HEK293 (cell line): ENCODE measurements around the gene CENPM.
A peak's percentile ranks its signal among the peaks of the same experiment; 100 is the strongest.

Experiments used
- CTCF ChIA-PET: fragments of 350-600 bp; formaldehyde crosslinking; extraction: SDS; loops from one replicate; lab custom pipeline; 2021; ENCODE audit warnings: antibody characterized with exemption; lab: Yijun Ruan, JAX
- POLR2A ChIA-PET: fragments of 300-600 bp; formaldehyde crosslinking; extraction: SDS; loops from one replicate; lab custom pipeline; 2020; ENCODE audit warnings: antibody characterized with exemption, inconsistent platforms; lab: Yijun Ruan, JAX
- H3K27ac ChIP-seq: fragments of 200-500 bp; sonication (Bioruptor generic); 2 replicates; pipeline ENCODE4 v1.5.1; 2014; ENCODE audit warnings: low read depth, low read length, control low read depth, inconsistent platforms; ENCODE audit errors: extremely low read depth
- H3K36me3 ChIP-seq, 2 experiments: fragments of 200-500 bp in 1 of 2; sonication (Bioruptor generic) in 1 of 2; 1 replicate in 1 of 2; 2 replicates in 1 of 2; pipeline ENCODE4 v1.5.1; 2014 to 2017; ENCODE audit warnings: inconsistent platforms in 2 of 2, low read length in 2 of 2; ENCODE audit not compliant: control insufficient read depth in 2 of 2, insufficient read depth in 1 of 2
- H3K4me1 ChIP-seq: fragments of 200-500 bp; sonication (Bioruptor generic); 2 replicates; pipeline ENCODE4 v1.5.1; 2014; ENCODE audit warnings: mild to moderate bottlenecking, low read length, inconsistent platforms; ENCODE audit not compliant: control insufficient read depth, insufficient read depth
- H3K4me3 ChIP-seq: 2 replicates; pipeline ENCODE4 v1.5.1; 2011; ENCODE audit warnings: low read depth, mild to moderate bottlenecking, control low read depth, low read length, moderate library complexity
- H3K9me3 ChIP-seq: fragments of 200-500 bp; sonication (Bioruptor generic); 2 replicates; pipeline ENCODE4 v1.5.1; 2014; ENCODE audit warnings: low read depth, low read length, inconsistent platforms; ENCODE audit not compliant: control insufficient read depth, insufficient read depth
- MEIS1 ChIP-seq: sonication (generic); formaldehyde crosslinking; IDR thresholded peaks from 2 replicates; pipeline ENCODE4 v1.8.1; 2022; ENCODE audit warnings: missing genetic modification reagents, mild to moderate bottlenecking, borderline replicate concordance
- PRDM1 ChIP-seq: fragments of 450-650 bp; formaldehyde crosslinking; IDR thresholded peaks from 2 replicates; pipeline ENCODE4; 2016; ENCODE audit warnings: missing biosample characterization, missing genetic modification characterization
- SETDB1 ChIP-seq: IDR thresholded peaks from one replicate; pipeline ENCODE4 v1.6.1; 2017; ENCODE audit warnings: mild to moderate bottlenecking, low read length, moderate library complexity, mixed read lengths; ENCODE audit not compliant: insufficient read length
- SP3 ChIP-seq: fragments of 450-650 bp; formaldehyde crosslinking; IDR thresholded peaks from 2 replicates; pipeline ENCODE4 v1.5.1; 2016; ENCODE audit warnings: missing biosample characterization, missing genetic modification characterization
- SP7 ChIP-seq: fragments of 450-650 bp; formaldehyde crosslinking; IDR thresholded peaks from 2 replicates; pipeline ENCODE4 v1.5.1; 2016; ENCODE audit warnings: missing biosample characterization, missing genetic modification characterization
- TCF7L2 ChIP-seq: IDR thresholded peaks from 2 replicates; pipeline ENCODE4 v1.6.1; 2011; ENCODE audit warnings: low read depth, mild to moderate bottlenecking, inconsistent platforms, low read length, moderate library complexity, borderline replicate concordance
- ZBTB21 ChIP-seq: fragments of 450-650 bp; formaldehyde crosslinking; IDR thresholded peaks from 2 replicates; pipeline ENCODE4 v1.5.1; 2017; ENCODE audit warnings: missing biosample characterization, missing genetic modification characterization
- ZBTB8A ChIP-seq: fragments of 450-650 bp; formaldehyde crosslinking; IDR thresholded peaks from 2 replicates; pipeline ENCODE4 v1.5.1; 2016; ENCODE audit warnings: missing biosample characterization, missing genetic modification characterization
- ZIC2 ChIP-seq: fragments of 450-650 bp; formaldehyde crosslinking; IDR thresholded peaks from 2 replicates; pipeline ENCODE4 v1.5.1; 2016; ENCODE audit warnings: missing biosample characterization, missing genetic modification characterization
- ZNF292 ChIP-seq: fragments of 450-650 bp; formaldehyde crosslinking; IDR thresholded peaks from 2 replicates; pipeline ENCODE4 v1.5.1; 2016; ENCODE audit warnings: low read depth, missing biosample characterization, missing genetic modification characterization, borderline replicate concordance
- ZNF596 ChIP-seq: fragments of 450-650 bp; IDR thresholded peaks from 2 replicates; pipeline ENCODE4 v1.5.0; 2018; ENCODE audit warnings: missing biosample characterization, mild to moderate bottlenecking, missing genetic modification characterization, moderate library complexity
- ZSCAN16 ChIP-seq: fragments of 450-650 bp; formaldehyde crosslinking; IDR thresholded peaks from 2 replicates; pipeline ENCODE4 v1.5.1; 2016; ENCODE audit warnings: missing biosample characterization, missing genetic modification characterization
- TF ChIP-seq, protein P1 (sequence below): fragments of 450-650 bp; formaldehyde crosslinking; IDR thresholded peaks from 2 replicates; pipeline ENCODE4 v1.5.1; 2016; ENCODE audit warnings: missing biosample characterization, missing genetic modification characterization
- TF ChIP-seq, protein P2 (sequence below): fragments of 450-650 bp; formaldehyde crosslinking; IDR thresholded peaks from 2 replicates; pipeline ENCODE4 v1.5.1; 2016; ENCODE audit warnings: missing biosample characterization, missing genetic modification characterization
- TF ChIP-seq, protein P3 (sequence below): fragments of 450-650 bp; formaldehyde crosslinking; IDR thresholded peaks from 2 replicates; pipeline ENCODE4 v1.5.1; 2017; ENCODE audit warnings: missing biosample characterization, mild to moderate bottlenecking, missing genetic modification characterization, moderate library complexity
- TF ChIP-seq, protein P4 (sequence below): fragments of 450-650 bp; formaldehyde crosslinking; IDR thresholded peaks from 2 replicates; pipeline ENCODE4 v1.5.1; 2016; ENCODE audit warnings: missing biosample characterization, missing genetic modification characterization

CENPM gene

DNA sequence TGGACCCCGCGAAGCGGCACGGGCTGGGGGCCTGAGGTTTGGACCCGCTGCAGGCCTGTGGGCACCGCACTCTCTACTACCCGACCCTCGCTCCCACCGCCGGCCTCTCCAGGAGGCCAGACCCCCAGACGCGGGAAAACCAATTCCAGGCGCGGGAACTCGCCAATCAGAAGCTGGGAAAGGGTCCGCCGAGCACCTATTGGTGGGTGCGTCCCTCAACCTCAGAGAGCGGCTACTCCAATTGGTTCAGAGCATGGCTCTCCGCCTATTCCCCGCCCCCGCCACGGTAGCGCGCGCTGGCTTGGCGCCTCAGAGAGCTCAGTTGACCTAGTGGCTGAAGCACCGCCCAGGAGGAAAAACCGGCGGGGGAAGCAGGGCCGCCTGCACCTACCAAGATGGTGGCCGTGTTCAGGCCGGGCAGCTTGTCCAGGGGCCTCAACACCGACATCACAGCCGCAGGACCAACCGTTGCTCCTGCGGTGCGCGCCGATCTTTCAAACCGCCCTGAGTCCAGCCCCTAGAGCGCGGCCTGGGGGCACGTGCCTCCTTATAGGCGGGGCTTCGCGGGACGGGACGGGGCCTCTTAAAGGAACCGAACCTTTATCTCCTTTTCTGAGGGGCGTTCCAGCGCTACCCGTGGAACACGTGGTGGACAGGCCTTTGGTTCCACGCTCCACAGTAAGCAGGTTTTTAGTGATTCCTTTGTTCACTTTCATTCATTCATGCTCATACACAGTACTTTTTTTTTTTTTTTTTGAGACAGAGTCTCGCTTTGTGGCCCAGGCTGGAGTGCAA is at the start of gene CENPM (continued):
- TF ChIP-seq, protein P1, sequence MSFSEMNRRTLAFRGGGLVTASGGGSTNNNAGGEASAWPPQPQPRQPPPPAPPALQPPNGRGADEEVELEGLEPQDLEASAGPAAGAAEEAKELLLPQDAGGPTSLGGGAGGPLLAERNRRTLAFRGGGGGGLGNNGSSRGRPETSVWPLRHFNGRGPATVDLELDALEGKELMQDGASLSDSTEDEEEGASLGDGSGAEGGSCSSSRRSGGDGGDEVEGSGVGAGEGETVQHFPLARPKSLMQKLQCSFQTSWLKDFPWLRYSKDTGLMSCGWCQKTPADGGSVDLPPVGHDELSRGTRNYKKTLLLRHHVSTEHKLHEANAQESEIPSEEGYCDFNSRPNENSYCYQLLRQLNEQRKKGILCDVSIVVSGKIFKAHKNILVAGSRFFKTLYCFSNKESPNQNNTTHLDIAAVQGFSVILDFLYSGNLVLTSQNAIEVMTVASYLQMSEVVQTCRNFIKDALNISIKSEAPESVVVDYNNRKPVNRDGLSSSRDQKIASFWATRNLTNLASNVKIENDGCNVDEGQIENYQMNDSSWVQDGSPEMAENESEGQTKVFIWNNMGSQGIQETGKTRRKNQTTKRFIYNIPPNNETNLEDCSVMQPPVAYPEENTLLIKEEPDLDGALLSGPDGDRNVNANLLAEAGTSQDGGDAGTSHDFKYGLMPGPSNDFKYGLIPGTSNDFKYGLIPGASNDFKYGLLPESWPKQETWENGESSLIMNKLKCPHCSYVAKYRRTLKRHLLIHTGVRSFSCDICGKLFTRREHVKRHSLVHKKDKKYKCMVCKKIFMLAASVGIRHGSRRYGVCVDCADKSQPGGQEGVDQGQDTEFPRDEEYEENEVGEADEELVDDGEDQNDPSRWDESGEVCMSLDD (tag by site-specific recombination): peak; percentile 68; the same call in 1 of the 2 replicates
- TF ChIP-seq ZBTB8A (peak; percentile 93), SETDB1 (peak; percentile 37), ZSCAN16 (no peak), ZBTB21 (peak; percentile 13; the same call in 1 of the 2 replicates), ZIC2 (tag by site-specific recombination) (peak; percentile 85), SP7 (tag by site-specific recombination) (peak; percentile 66; the same call in 1 of the 2 replicates), MEIS1 (CRISPR knock-in tag) (no peak), SP3 (tag by site-specific recombination) (peak; percentile 89), ZNF596 (tag by site-specific recombination) (no peak; the same call in 1 of the 2 replicates)
- TF ChIP-seq, protein P2, sequence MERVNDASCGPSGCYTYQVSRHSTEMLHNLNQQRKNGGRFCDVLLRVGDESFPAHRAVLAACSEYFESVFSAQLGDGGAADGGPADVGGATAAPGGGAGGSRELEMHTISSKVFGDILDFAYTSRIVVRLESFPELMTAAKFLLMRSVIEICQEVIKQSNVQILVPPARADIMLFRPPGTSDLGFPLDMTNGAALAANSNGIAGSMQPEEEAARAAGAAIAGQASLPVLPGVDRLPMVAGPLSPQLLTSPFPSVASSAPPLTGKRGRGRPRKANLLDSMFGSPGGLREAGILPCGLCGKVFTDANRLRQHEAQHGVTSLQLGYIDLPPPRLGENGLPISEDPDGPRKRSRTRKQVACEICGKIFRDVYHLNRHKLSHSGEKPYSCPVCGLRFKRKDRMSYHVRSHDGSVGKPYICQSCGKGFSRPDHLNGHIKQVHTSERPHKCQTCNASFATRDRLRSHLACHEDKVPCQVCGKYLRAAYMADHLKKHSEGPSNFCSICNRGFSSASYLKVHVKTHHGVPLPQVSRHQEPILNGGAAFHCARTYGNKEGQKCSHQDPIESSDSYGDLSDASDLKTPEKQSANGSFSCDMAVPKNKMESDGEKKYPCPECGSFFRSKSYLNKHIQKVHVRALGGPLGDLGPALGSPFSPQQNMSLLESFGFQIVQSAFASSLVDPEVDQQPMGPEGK (tag by site-specific recombination): peak; percentile 91
- TF ChIP-seq, protein P3, sequence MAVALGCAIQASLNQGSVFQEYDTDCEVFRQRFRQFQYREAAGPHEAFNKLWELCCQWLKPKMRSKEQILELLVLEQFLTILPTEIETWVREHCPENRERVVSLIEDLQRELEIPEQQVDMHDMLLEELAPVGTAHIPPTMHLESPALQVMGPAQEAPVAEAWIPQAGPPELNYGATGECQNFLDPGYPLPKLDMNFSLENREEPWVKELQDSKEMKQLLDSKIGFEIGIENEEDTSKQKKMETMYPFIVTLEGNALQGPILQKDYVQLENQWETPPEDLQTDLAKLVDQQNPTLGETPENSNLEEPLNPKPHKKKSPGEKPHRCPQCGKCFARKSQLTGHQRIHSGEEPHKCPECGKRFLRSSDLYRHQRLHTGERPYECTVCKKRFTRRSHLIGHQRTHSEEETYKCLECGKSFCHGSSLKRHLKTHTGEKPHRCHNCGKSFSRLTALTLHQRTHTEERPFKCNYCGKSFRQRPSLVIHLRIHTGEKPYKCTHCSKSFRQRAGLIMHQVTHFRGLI (tag by site-specific recombination): no peak
- TF ChIP-seq, protein P4, sequence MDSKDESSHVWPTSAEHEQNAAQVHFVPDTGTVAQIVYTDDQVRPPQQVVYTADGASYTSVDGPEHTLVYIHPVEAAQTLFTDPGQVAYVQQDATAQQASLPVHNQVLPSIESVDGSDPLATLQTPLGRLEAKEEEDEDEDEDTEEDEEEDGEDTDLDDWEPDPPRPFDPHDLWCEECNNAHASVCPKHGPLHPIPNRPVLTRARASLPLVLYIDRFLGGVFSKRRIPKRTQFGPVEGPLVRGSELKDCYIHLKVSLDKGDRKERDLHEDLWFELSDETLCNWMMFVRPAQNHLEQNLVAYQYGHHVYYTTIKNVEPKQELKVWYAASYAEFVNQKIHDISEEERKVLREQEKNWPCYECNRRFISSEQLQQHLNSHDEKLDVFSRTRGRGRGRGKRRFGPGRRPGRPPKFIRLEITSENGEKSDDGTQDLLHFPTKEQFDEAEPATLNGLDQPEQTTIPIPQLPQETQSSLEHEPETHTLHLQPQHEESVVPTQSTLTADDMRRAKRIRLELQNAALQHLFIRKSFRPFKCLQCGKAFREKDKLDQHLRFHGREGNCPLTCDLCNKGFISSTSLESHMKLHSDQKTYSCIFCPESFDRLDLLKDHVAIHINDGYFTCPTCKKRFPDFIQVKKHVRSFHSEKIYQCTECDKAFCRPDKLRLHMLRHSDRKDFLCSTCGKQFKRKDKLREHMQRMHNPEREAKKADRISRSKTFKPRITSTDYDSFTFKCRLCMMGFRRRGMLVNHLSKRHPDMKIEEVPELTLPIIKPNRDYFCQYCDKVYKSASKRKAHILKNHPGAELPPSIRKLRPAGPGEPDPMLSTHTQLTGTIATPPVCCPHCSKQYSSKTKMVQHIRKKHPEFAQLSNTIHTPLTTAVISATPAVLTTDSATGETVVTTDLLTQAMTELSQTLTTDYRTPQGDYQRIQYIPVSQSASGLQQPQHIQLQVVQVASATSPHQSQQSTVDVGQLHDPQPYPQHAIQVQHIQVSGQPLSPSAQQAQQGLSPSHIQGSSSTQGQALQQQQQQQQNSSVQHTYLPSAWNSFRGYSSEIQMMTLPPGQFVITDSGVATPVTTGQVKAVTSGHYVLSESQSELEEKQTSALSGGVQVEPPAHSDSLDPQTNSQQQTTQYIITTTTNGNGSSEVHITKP (tag by site-specific recombination): 0 out of 2 replicates have a peak, but pooled peaks have one; percentile 35

DNA sequence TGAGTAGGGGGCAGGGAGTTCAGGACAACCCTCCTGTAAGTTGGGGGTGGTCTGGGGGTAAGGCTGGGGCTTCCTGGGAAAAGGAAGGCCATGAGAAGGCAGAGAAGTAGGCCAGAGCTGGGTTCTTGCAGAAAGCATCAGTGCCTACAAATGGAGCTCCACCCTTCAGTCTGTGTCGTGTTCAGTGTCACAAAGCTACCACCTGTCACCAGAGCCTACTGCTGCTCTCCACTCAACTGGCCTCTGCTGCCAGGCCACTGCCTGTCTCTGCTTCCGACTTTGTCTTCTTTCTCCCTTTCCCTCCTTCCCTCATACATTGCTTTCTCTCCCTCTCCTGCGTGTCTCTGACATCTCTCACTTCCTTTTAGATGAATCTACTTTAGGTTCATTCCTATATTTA is 48.3 kb upstream of the CENPM start:
- POLR2A ChIA-PET: no interaction called here
- H3K4me1 ChIP-seq: no peaks in the 10 kb centered on the region
- H3K4me3 ChIP-seq: no peak overlapping the region
- H3K36me3 ChIP-seq: peaks cover 0 to 15% of the 10 kb centered on the region in 2 experiments; a peak in 1 of 3 replicates
- TF ChIP-seq ZNF292 (tag by site-specific recombination) (no peak), TCF7L2 (no peak), PRDM1 (peak; percentile 81)
- TF ChIP-seq, all 188 proteins: peak for 1
- Histone ChIP-seq H3K9me3 (no peaks in the 10 kb centered on the region), H3K27ac (no peak overlapping the region)
- CTCF ChIA-PET: interaction anchor here (0.7 to 0.9 kb wide), 2 partner anchors 8 to 449 kb away, joined by 3 to 5 read pairs; no protein-coding TSS in a partner anchor
